ENCODE data around the gene C15orf39.
"Not testable (repeated sequence)": the region's sequence is repeated elsewhere in the genome, so short reads cannot be mapped to it uniquely, and the experiment has no call there.

Gene C15orf39

DNA sequence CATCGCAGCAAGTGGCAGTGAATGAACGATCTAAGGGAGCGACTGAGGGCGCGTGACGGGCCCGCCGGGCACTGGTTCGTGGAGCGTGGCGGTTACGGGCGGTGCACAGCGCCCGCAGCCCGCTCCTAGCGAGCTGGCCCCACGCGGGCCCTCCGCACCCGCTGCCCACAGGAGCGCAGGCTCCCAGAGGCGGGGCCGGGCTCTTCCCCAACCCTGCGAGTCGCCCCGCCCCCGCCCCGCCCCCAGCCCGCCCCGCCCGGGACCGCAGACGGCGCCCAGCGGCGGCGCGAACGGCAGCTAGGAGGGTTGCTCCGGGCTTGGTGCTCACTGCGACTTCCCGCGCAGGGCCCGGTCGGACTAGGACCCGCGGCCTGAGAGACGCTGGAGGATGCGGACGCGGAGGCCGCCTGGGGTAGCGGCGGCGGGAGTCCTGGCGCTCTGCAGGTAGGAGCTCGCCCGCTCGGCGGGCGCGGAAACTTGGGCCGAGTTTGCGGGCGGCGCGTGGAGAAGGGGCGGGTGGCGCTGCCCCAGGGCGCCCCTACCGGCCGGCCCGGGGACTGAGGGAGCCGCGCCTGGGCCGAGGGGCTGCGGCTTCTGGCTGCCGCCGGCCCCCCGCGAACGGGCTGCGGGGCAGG, at the start of gene C15orf39:
C15orf39 (plus strand) TSS at position 267 of the 635 bp plus-strand sequence. CDS start 4,167 bp downstream, outside the sequence.
- peak; percentile 50 for DNase-seq

DNA sequence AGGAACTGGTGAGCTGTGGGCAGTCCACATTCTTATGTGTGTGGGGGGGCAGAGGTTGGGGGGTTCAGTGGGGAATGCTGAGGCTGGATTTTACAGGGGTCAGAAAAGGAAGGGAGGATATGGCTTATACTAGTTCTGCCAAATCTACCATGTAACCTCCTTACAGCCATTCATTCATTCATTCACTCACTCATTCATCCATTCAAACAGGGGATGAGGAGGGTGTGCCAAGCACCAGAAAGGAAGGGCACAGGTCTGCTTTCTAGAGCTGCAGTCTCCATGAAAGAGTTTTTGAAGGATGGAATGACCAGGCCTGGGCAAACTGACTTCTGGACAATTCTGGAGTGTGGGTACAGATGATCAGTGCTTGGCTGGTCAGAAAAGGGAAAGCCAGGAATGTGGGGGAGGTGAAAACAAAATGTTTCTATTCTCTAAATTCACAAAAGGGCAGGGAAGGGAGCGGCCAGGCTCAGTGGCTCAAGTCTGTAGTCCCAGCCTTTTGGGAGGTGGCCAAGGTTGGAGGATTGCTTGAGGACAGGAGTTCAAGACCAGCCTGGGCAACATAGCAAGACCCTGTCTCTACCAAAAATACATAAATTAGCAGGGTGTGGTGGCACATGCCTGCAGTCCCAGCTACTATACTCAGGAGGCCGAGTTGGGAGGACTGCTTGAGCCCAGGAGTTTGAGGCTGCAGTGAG, 49.2 kb upstream of the C15orf39 start:
- no peak for DNase-seq

DNA sequence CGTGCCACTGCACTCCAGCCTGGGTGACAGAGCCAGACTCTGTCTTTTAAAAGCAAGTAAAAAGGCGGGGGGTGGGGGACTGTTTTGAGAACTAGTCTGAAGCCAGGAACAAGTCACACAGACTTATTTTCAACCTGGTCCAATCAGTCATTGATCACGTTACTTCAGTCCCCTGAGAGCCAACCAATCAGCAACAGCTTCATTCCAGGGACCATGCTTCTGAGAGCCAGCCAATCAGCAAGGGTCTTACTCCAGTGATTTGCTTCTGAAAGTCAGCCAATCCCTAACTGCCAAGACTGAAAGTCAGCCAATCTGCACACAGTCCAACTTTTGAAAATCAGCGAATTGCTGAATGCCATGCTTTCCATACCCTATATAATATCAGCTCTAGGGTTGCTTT, 48.6 kb upstream of the C15orf39 start:
- no peak for DNase-seq

DNA sequence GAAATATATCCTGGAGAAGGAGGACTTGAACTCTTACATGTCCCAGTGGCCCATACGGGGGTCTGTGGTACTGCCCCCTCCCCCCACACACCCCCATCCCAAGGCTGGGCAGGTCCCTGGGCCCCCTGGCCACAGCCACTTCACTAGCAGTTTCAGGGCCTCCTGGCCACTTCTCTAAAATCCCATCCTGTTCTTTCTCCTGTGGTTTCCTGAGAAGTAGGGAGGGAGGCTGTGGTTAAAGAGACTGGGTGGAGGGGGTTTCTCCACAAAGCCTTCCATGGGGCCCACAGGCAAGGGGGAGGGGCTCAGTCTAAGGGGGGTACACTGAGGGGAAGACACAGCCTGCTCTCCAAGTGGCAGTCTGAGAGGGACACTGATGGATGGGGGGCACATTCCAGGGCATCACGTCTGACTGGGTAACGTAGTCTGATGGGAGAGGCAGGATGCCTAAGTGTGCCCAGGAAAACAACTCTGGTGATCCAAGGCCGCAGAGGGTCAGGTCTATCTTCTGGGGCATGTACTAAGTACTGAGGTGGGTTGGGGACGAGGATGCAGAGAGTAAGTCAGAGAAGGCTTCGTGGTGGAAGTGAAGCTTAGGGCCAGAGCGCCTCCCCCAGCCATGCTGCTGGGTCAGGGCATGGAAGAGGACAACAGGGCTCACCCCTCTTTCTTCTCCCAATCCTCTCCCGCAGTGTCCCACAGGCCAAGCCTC, 48.0 kb upstream of the C15orf39 start:
- DNase-seq, result no peak

DNA sequence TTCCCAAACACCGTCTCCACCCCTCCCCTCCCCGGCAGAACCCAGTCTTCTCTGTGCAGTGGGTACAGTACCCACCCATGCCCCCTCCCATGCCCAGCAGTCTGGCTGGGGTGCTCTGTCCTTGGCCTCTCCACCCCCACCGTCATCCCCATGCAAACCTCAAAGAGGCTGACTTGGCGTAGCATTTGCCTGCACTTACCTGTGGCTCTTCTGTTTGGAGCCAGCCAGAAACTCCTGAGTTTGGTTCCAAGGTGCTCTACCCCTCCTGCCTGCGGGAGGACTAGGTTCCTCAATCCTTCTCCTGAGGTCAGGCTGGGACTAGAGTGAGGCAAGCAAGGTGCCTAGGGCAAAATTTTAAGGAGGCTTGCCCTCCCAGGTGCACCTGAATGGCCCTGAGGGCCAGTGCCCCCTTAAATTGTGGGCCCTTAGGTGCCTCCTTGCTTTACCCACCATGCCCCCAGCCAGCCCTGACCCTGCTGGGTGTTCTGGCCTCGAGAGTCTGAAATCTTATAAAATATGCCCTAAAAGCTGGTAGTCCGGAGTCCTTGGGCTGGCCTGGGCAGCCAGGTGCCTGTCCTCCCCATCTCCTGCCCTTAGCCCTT, 47.1 kb upstream of the C15orf39 start:
- DNase-seq, result no peak

DNA sequence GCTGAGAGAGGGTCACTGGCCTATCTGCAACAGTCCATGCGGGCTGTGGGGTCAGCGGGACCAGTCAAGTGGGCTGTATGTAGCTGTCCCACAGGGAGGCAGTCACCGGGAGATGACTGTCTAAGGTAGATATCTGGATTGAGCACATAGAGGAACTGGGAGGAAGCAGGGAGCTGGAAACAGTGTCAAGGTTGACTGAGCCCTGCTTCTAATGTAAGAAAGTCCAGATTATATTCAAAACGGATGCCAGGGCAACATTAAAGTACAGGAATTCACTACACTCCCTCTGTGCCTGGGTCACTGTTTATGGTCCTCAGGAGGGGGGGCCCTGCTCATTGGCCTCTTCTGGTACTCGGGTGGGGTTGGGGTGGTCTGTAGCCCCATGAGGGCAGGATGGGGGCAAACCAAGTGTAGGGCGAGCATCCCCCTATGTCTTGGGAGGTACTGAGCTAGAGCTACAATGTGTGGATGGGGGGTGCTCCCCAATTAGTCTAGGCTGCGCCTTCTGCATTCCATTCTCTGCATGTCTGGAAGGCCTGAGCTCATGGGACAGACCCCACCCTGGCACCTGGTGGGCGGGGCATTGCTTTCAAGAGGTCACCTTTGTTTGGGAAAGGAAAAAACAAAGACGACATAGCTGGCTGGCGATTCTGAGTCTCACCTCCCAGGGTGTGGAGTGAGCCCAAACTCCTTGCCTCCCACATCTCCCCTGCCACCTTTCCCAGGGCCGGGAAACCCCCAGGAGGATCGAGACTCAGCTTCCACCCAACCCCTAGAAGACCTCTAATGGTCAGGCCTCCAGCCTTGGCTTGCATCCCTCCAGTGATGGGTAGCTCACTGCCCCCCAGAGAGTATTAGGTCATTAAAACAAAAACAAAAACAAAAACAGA, 45.1 kb upstream of the C15orf39 start:
- DNase-seq, result peak; percentile 12

DNA sequence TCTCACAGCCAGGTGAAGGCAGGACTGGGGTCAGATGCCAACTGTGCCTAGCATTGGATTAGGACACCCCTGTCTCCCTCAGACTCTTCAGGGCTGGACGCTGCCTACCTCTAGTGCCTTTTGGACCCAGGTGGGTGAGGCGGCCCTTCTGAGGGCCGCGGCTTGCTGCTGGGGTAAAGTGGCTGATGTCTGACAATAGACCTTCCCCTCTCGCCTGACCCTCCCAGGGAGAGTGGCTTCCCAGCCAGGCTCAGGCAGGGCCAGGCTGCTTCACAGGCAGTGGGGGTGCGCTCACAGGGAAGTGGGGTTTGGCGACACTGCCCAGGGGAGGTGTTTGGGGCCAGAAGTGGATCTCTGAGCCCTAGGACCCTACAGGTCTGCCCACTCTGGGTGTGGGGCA, 43.3 kb upstream of the C15orf39 start:
- DNase-seq, result no peak

DNA sequence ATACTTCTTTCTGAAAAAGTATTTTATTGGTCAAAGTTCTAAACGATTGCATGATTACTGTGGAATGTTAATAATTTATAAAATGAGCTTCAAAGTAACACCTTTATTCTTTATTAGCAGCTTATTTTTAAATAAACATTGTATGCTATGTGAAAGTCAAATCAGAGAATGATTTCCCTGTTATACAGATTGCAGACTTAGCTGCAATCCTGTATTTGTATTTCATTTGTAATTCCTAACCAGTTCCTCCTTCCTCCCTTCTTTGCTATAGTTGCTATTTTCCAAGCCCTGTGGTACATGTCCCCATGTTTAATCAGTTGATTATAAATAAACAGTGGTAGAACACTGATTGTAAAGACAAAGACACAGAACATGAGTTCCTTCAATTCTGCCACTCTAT, 42.4 kb upstream of the C15orf39 start:
- DNase-seq, result no peak

DNA sequence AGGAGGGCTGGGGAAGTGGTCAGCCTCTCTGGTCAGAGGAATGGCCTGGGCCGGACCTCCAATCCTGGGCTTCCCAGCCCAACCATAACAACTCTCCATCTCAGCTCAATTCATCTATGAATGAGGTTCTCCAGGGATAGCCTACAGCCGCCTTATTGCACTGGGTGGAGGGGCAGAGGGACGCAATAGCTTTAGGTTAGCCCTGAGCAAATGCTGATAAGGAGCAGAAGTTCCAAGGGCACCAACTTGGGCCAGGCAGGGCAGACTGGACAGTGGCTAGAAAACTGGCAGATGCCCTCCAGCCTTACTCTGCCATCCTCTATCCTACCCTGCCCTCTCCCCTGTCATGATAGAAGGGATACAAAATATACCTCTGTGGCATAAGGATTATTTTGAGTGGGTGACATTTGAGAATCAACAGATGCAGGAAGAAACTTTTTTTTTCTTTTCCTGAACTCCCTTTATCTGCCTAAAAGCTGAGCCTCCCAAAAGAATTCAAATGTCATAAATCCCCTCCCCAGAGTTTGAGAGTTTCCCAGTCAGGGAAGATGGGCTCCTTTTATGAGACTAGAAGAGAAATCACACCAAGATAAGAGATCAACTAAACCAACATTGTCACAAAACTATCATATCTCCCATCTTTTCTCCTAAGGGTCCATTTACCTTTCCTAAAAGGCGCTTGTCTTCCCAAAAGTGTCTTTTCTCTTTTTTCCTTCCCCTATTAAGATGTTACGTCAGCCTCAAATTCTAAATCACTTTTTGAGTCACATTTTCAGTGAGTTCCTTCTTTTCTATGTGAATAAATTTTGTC, 40.4 kb upstream of the C15orf39 start:
- DNase-seq, result no peak

DNA sequence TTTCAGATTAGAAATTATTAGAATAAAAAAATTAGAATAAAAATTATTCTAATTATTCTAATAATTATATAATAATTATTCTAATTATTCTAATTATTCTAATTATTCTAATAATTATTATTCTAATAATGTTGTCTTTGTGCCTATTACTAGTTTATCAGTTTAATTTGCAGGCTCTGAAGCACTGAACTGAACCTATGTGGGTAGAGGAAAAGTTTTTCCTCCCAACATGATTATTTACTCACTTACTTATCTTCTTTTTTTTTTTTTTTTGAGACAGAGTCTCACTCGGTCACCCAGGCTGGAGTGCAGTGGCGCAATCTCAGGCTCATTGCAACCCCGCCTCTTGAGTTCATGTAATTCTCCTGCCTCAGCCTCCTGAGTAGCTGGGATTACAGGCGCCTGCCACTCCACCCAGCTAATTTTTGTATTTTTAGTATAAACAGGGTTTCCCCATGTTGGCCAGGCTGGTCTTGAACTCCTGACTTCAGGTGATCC, 39.7 kb upstream of the C15orf39 start:
- DNase-seq, result no peak

DNA sequence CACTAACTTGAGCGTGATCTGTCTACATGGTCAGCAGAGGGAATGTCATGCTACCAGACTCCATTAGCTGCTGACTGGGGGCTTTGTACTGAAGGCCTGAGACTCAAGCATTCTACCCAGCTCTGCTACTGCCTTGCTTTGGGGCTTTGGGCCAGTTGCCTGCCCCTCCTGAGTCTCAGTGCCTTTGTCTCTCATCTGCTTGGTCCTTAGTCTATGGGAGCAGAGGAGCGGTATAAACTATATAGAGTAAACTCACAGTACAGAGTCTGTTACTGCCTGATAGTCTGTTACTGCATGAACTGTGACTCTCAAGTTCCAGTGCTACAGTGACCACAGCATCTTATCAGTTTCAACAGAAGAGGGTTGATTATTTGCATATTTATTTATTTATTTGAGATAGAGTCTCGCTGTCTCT, 38.5 kb upstream of the C15orf39 start:
- DNase-seq, result peak; percentile 10

DNA sequence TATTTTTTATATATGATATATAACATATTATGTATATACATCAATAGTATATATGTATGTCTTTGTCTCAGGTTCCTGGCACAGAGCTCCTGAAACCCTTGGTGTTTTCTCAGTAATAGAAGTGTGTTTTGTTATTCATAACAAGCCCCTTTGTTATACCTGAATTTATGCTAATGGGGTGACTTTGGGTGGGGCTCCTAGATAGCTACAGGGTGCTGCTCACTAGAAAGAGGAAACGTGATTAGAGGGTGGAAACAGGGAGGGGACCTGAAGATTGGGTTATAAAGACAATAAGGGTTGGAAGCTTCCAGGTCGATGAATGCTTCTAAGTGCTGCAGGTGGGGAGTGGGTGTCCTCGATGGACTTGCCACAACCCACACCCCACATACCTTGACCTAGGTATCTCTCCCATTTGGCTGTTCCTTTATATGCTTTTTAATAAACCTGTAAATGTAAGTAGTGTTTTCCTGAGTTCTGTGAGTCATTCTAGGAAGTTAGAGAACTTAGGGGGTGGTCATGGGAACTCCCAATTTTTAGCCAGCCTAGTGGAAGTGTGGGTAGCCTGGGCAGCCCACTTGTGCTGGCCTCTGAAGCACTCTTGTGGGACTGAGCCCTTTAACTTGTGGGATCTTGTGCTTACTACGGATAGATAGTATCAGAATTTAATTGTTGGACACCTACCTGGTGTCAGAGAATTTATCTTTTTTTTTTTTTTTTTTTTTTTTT, 36.9 kb upstream of the C15orf39 start:
- DNase-seq, result no peak

DNA sequence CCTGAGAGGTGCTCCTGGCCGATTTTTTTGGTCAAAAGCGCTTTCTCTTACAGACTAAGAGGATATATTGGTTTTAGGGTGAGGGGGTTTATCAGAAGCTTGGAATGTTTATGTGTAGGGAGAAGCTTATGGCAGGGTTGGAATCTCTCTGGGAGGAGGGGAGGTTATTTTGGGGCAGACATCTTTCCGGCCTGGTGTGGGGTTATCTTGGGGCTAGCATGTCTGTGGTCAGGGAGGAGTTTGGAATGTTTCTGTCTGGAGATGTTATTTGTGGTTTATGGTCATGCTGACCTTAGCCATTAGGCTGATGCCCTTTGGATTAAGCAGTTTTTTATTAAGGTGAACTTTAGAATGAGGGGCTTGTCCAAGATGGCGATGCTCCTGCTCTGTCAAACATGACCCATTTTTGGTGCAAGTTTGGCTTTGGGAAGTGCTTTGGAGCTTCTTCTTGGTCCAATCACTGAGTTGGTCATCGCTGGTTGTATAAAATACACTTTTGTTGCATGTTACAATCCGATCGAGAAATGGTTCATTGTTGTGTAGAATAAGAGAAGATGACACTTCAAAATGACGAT, 35.1 kb upstream of the C15orf39 start:
- DNase-seq, result not testable (repeated sequence)

DNA sequence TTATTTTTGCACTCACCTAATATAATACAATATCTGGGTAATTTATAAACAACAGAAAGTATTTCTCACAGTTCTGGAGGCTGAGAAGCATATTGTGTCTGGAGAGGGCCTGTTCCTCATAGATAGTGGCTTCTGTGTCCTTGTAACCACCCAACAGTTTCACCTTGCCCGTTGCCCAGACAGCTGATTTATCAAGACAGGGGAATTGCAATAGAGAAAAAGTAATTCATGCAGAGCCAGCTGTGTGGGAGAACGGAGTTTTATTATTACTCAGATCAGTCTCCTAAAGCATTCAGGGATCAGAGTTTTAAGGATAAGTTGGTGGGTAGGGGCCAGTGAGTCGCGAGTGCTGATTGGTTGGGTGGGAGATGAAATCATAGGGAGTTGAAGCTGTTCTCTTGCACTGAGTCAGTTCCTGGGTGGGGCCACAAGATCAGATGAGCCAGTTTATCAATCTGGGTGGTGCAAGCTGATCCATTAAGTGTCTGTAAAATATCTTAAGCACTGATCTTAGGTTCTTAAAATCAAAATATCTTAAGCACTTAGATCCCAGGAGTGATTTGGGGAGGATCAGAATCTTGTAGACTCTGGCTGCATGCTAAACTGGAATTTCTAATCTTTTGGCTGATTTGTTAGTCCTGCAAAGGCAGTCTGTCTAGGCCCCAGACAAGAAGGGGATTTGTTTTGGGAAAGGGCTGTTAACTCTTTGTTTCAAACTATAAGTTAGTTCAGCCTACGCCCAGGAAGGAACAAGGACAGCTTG, 33.9 kb upstream of the C15orf39 start:
- no peak for DNase-seq

DNA sequence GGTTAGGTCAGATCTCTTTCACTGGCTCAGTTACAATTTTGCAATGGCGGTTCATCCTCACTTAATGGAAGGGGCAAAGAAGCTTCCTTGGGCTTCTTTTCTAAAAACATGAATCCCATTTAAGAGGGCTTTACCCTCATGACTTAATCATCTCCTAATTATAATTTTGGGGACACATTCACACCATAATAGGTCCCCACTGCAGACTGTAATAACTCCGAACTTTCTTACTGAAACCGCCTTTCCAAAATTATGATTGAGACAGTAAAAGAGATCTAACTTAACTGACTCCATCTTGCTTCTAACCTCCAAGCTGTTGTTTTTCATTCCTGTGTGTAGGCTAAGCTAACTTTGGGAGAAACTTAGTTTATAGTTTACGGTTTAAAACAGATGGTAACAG, 33.3 kb upstream of the C15orf39 start:
- no peak for DNase-seq

DNA sequence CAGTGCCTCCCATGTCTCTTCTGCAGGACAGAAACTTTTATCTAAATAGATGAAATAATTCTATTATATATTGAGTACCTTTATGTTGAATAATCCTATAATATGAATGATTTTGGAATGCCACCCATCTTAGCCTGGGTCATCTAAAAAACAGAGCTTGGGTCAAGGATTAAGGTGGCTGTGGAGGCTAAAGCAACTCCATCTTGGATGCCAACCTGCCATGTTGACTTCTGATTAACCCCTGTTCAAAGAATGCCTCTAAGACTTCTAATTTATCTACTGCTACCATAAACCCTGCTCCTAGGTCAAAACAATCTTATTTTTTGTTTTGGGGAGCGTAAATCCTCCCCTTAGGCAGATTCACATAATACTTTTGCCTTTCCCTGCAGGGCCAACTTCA, 31.5 kb upstream of the C15orf39 start:
- DNase-seq, result no peak

DNA sequence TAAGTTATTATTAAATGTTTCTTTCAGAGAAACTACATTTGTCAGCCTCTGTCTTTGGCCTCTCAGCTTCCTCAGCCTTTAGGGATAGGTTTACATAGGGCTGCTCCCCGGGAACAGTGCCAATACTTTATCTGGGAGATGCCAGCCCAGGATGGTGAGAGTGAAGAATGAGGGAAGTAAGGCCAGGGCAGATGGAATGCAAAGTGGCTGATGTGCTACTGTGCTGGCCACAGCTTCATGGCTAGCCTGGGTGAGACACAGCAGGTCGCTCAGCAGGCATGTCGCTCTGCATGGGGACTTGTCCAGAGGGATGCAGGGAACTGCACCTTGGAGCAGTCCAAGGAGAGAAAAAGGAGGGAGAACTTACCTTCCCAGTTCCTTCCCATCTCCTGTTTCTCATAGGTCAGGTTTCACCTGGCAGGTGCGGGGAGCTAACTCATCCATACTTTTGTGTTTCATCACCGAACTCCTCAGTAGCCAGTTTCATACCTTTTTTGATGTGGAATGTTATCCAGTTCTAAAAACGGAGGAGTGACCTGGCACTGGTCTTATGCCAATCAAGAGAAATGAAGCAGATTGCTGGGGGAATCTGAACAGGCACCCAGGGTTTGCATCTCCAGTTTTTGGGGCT, 30.9 kb upstream of the C15orf39 start:
- DNase-seq, result no peak

DNA sequence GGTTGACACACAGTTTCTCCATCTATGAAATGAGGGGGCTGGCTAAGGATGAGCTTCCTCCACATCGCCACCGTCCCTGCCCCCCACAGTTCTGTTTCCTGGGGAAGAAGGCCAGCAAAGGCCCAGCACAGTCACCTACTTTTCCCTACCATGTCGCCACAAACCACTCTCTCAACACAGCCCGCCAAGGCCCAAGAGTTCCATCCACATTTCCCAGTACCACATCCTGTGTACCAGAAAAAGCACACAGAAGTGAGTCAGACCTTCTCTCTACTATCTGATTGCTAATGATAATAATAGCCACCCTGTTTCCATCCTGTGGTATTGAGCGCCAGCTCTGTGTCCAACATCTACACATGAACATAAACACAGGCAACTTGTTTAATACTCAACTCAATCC, 30.3 kb upstream of the C15orf39 start:
- no peak for DNase-seq

DNA sequence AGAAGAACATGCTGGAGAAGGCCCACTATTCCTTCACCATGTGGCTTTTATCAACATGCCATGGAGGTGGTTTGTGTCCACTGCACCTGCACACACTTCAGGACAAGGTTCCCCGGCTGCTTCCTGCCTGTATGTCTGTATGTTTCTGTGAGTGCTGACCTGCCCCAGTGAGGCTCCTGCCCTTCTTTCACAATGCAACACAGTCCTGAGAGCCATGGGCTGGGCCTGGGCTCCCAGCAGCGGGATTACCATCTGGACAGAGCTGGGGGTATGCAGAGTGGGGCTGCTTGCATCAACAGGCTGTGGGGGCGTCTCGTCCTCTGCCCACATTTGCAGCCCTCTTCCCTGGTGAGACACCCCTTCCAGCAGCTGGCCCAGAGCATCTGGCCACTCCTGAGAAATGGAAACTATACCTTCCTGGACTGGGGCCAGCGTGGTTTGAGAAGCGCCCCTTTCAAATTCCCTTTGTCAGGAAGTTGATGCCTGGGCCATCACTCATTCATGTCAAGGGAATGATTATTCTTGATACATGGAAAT, 29.3 kb upstream of the C15orf39 start:
- DNase-seq, result no peak

Data from NCI-H526 treated with DMSO at 0.1 percent for 48 hours (cell line).